GM18870 (cell line): ENCODE measurements around the gene DIS3L2.
"Not testable (repeated sequence)": the region's sequence is repeated elsewhere in the genome, so short reads cannot be mapped to it uniquely, and the experiment has no call there.

Experiments used
- ATAC-seq: cut with Tn5 transposase; IDR thresholded peaks from one replicate; pipeline ENCODE4 v1.9.1; 2021; ENCODE audit warnings: moderate library complexity; ENCODE audit not compliant: unreplicated experiment

The DIS3L2 gene

GRCh38 chr2:232287316-232287715 lies 325.8 kb downstream of the DIS3L2 start:
- no peak for ATAC-seq

GRCh38 chr2:232288489-232289030 lies 327.0 kb downstream of the DIS3L2 start:
- no peak for ATAC-seq

- ATAC-seq, result no peak
Measured at GRCh38 chr2:232290668-232291067, 329.2 kb downstream of the DIS3L2 start.

- no peak for ATAC-seq
Measured at GRCh38 chr2:232291343-232291742, 329.8 kb downstream of the DIS3L2 start.

GRCh38 chr2:232292395-232293154 lies 331.1 kb downstream of the DIS3L2 start:
- ATAC-seq, result no peak

GRCh38 chr2:232293191-232293590 lies 331.7 kb downstream of the DIS3L2 start:
- ATAC-seq, result no peak

GRCh38 chr2:232295971-232296370 lies 334.5 kb downstream of the DIS3L2 start:
- no peak for ATAC-seq

GRCh38 chr2:232296776-232297525 lies 335.4 kb downstream of the DIS3L2 start:
- ATAC-seq, result no peak

- ATAC-seq, result no peak
Measured at GRCh38 chr2:232299084-232299483, 337.6 kb downstream of the DIS3L2 start.

GRCh38 chr2:232299927-232300674 lies 338.6 kb downstream of the DIS3L2 start:
- ATAC-seq, result no peak

- ATAC-seq, result no peak
Measured at GRCh38 chr2:232300894-232301387, 339.4 kb downstream of the DIS3L2 start.

- ATAC-seq, result no peak
Measured at GRCh38 chr2:232304236-232304635, 342.7 kb downstream of the DIS3L2 start.

GRCh38 chr2:232306741-232307305 lies 345.3 kb downstream of the DIS3L2 start:
- ATAC-seq, result no peak

- ATAC-seq, result no peak
Measured at GRCh38 chr2:232307854-232308253, 346.3 kb downstream of the DIS3L2 start.

GRCh38 chr2:232308986-232309385 lies 347.5 kb downstream of the DIS3L2 start:
- no peak for ATAC-seq

GRCh38 chr2:232309592-232309991 lies 348.1 kb downstream of the DIS3L2 start:
- no peak for ATAC-seq

GRCh38 chr2:232310121-232310520 lies 348.6 kb downstream of the DIS3L2 start:
- ATAC-seq, result no peak

- ATAC-seq, result no peak
Measured at GRCh38 chr2:232310696-232311095, 349.2 kb downstream of the DIS3L2 start.

- not testable (repeated sequence) for ATAC-seq
Measured at GRCh38 chr2:232313645-232314044, 352.1 kb downstream of the DIS3L2 start.

- ATAC-seq, result peak; percentile 82
Measured at GRCh38 chr2:232315049-232315922, 353.8 kb downstream of the DIS3L2 start.
